Measurements from ENCODE around the gene ZNF334.

The ZNF334 gene

GRCh38 chr20:46545077-46545826 lies 31.9 kb upstream of the ZNF334 start:
- DNase-seq = no peak

- no peak for DNase-seq
Measured at GRCh38 chr20:46544576-46544975, 31.2 kb upstream of the ZNF334 start.

- no peak for DNase-seq
Measured at GRCh38 chr20:46543959-46544358, 30.6 kb upstream of the ZNF334 start.

GRCh38 chr20:46543033-46543432 lies 29.7 kb upstream of the ZNF334 start:
- no peak for DNase-seq

GRCh38 chr20:46541229-46541935 lies 28.0 kb upstream of the ZNF334 start:
- no peak for DNase-seq

- no peak for DNase-seq
Measured at GRCh38 chr20:46539113-46539512, 25.8 kb upstream of the ZNF334 start.

GRCh38 chr20:46530640-46531039 lies 17.3 kb upstream of the ZNF334 start:
- no peak for DNase-seq

- no peak for DNase-seq
Measured at GRCh38 chr20:46523696-46524328, 10.5 kb upstream of the ZNF334 start.

- DNase-seq = no peak
Measured at GRCh38 chr20:46523108-46523507, 9.7 kb upstream of the ZNF334 start.

GRCh38 chr20:46520976-46521579 lies 7.7 kb upstream of the ZNF334 start:
- peak; percentile 34 for DNase-seq

GRCh38 chr20:46520540-46520939 lies 7.2 kb upstream of the ZNF334 start:
- no peak for DNase-seq

- DNase-seq = no peak
Measured at GRCh38 chr20:46519471-46520068, 6.2 kb upstream of the ZNF334 start.

GRCh38 chr20:46509523-46509922 lies 3.8 kb downstream of the ZNF334 start:
- no peak for DNase-seq

- no peak for DNase-seq
Measured at GRCh38 chr20:46507760-46508407, 5.5 kb downstream of the ZNF334 start.

GRCh38 chr20:46505506-46505905 lies 7.9 kb downstream of the ZNF334 start:
- DNase-seq = no peak

GRCh38 chr20:46501961-46502360 lies 11.4 kb downstream of the ZNF334 start:
- no peak for DNase-seq

- no peak for DNase-seq
Measured at GRCh38 chr20:46501337-46501942, 11.9 kb downstream of the ZNF334 start.

- DNase-seq = no peak
Measured at GRCh38 chr20:46494077-46494476, 19.3 kb downstream of the ZNF334 start.

GRCh38 chr20:46491354-46491753 lies 22.0 kb downstream of the ZNF334 start:
- no peak for DNase-seq

GRCh38 chr20:46488451-46488850 lies 24.9 kb downstream of the ZNF334 start:
- no peak for DNase-seq

- no peak for DNase-seq
Measured at GRCh38 chr20:46487628-46488027, 25.7 kb downstream of the ZNF334 start.

GRCh38 chr20:46485431-46485830 lies 27.9 kb downstream of the ZNF334 start:
- DNase-seq = no peak

Measured in NCI-H1436 (cell line).